ENCODE data around the gene TMPRSS4. TPM values are rescaled to one million over a fixed set of nuclear protein-coding genes. Genes with fewer than 3 reads are reported as not detected.

Gene TMPRSS4, protein sequence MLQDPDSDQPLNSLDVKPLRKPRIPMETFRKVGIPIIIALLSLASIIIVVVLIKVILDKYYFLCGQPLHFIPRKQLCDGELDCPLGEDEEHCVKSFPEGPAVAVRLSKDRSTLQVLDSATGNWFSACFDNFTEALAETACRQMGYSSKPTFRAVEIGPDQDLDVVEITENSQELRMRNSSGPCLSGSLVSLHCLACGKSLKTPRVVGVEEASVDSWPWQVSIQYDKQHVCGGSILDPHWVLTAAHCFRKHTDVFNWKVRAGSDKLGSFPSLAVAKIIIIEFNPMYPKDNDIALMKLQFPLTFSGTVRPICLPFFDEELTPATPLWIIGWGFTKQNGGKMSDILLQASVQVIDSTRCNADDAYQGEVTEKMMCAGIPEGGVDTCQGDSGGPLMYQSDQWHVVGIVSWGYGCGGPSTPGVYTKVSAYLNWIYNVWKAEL
- not detected in 2 replicates for total RNA-seq

GRCh38 chr11:118076754-118077281 lies at the start of gene TMPRSS4:
TMPRSS4 (plus strand) TSS chr11:118077078; CDS start chr11:118077303, 225 bp downstream.

DNA sequence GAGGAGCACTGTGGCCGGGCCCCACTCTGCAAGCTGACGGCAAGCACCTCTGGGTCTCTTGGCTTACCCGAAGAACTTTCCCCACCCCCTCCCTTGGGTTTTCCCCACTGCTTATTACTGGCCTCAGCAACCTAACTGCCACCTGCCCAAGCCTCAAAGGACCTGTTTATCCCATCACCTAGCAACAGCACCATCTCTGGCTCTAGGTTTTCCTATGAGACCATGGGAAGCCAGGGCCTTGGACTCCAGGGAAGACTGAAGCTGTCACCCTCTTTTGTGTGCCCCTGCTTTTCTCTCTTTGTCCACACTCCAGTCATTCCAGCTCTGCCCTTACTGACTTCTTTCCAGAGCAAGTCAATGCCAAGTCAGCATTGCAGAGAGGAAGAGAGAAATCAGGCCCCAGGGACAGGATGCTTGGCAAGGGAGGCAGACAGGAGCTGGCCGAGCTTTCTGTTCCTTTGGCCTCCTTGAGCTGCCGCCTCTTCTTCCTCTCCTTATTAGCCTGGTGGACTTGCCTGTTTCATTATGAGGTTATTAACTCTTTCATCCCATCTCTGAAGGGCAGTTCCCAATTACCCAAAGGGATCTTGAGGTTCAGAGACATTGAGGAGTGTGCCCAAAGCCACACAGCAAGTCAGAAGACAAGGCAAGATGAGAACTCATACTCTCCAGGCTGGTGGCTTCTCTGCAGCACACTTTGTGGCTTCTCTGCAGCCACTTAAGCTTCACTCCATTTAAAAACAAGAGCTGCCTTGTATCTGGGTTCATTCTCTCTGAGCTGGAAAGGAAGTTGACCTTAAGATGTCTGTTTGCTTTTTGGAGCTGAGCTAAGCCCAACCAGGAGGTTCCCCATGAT lies 10.3 kb downstream of the TMPRSS4 start, which contains the start of gene SMIM35:
Gene SMIM35, minus strand, starts transcription at position 51 of the 856 bp plus-strand sequence. CDS start 206 bp downstream, outside the sequence.

GRCh38 chr11:118152552-118153471 lies 75.9 kb downstream of the TMPRSS4 start, which contains the start of gene SCN4B:
SCN4B (minus strand) TSS chr11:118152823; CDS start chr11:118152673, 150 bp downstream.

Other genes starting within 250 kb of the TMPRSS4 start
- 0.33 and 0.67 TPM in 2 replicates for gene FXYD6, start 200.4 kb upstream of the TMPRSS4 start, total RNA-seq
- gene TMPRSS13, start 147.7 kb upstream of the TMPRSS4 start, total RNA-seq, result not detected in 2 replicates
- 0.10 TPM in 1 of 2 replicates, not detected in the other for gene IL10RA, start 90.7 kb upstream of the TMPRSS4 start, total RNA-seq
- not detected in 2 replicates for gene SMIM35, start 9.9 kb downstream of the TMPRSS4 start, total RNA-seq
- gene SCN4B, start 75.7 kb downstream of the TMPRSS4 start, total RNA-seq, result under 0.01 TPM in 2 replicates
- under 0.01 TPM in 1 of 2 replicates, not detected in the other for gene SCN2B, start 99.6 kb downstream of the TMPRSS4 start, total RNA-seq
- 0.65 TPM in 1 of 2 replicates, not detected in the other for gene JAML, start 147.9 kb downstream of the TMPRSS4 start, total RNA-seq
- 10.7 and 15.4 TPM in 2 replicates for gene MPZL3, start 175.3 kb downstream of the TMPRSS4 start, total RNA-seq
- 25.8 and 42.1 TPM in 2 replicates for gene MPZL2, start 187.2 kb downstream of the TMPRSS4 start, total RNA-seq
- gene CD3E, start 227.7 kb downstream of the TMPRSS4 start, total RNA-seq, result 0.33 TPM in 1 of 2 replicates, not detected in the other

Data from vein endothelial cell (primary cell).